Lower leg skin (tissue), 3 donors: Measurements from ENCODE around the gene GALNT18.

Source experiments
- CTCF ChIP-seq, 3 donors: fragments of 450-650 bp; IDR thresholded peaks; one replicate each; pipeline ENCODE4 v1.5.1; 2016; ENCODE audit warnings: antibody characterized with exemption in 3 of 3, mild to moderate bottlenecking in 3 of 3, moderate library complexity in 2 of 3
- POLR2A ChIP-seq, 2 donors: fragments of 450-650 bp; IDR thresholded peaks; one replicate each; pipeline ENCODE4 v1.6.1; 2016 to 2017; ENCODE audit warnings: antibody characterized with exemption in 2 of 2, mild to moderate bottlenecking in 1 of 2, moderate library complexity in 1 of 2

- no peak for TF ChIP-seq CTCF (IDR thresholded peaks at IDR 0.05)
- no peak for TF ChIP-seq POLR2A (IDR thresholded peaks at IDR 0.05)
These were observed 214.1 kb downstream of the GALNT18 start for GRCh38 chr11:11407763-11408084.
